Caco-2 (cell line): Measurements from ENCODE around the gene LKAAEAR1. TPM values are rescaled to one million over a fixed set of nuclear protein-coding genes. Genes with fewer than 3 reads are reported as not detected.

ENCODE experiments used
- BruUV-seq: library from RNA; stranded (reverse); fragments of 400-500 nt; replicated peaks from 2 replicates; lab custom pipeline; 2021; lab: Mats Ljungman, UMichigan
- CTCF ChIA-PET: fragments of 300-600 bp; sonication (Branson Sonifier 250); formaldehyde crosslinking; loops from one replicate; lab custom pipeline; 2022; ENCODE audit warnings: antibody characterized with exemption; lab: Charles Lee
- POLR2A ChIA-PET: fragments of 300-600 bp; sonication (Branson Sonifier 250); formaldehyde crosslinking; loops from one replicate; lab custom pipeline; 2022; ENCODE audit warnings: antibody characterized with exemption; lab: Charles Lee
- DNase-seq, 2 experiments: peaks; one replicate each; pipeline versions ENCODE4 v3.0.0 to v3.0.0-alpha.2; 2020 to 2022
- H3K27me3 ChIP-seq: replicated peaks from 2 replicates; pipeline ENCODE4 v1.6.0; 2011; ENCODE audit warnings: low read length; ENCODE audit not compliant: control insufficient read depth, insufficient read depth
- H3K36me3 ChIP-seq: 2 replicates; pipeline ENCODE4 v1.5.1; 2011; ENCODE audit warnings: low read length; ENCODE audit not compliant: control insufficient read depth, insufficient read depth
- H3K4me1 ChIP-seq: fragments of 250-450 bp; sonication (Bioruptor Pico); 2 replicates; pipeline ENCODE4 v1.5.1; 2020; ENCODE audit warnings: mild to moderate bottlenecking
- H3K4me3 ChIP-seq: 2 replicates; pipeline ENCODE4 v1.5.1; 2011; ENCODE audit warnings: low read depth, mild to moderate bottlenecking, control low read depth, low read length
- H3K9me3 ChIP-seq: fragments of 250-450 bp; sonication (Bioruptor Pico); 2 replicates; pipeline ENCODE4 v1.5.1; 2020; ENCODE audit warnings: mild to moderate bottlenecking, moderate library complexity
- H3K27ac Mint-ChIP-seq: one replicate; pipeline ENCODE4 v1.8.0; 2022; ENCODE audit warnings: mixed read lengths; ENCODE audit not compliant: unreplicated experiment
- H3K27me3 Mint-ChIP-seq: one replicate; pipeline ENCODE4 v1.8.0; 2022; ENCODE audit warnings: mixed read lengths; ENCODE audit not compliant: insufficient read depth, unreplicated experiment
- H3K36me3 Mint-ChIP-seq: one replicate; pipeline ENCODE4 v1.8.0; 2022; ENCODE audit warnings: mild to moderate bottlenecking, mixed read lengths; ENCODE audit not compliant: insufficient read depth, unreplicated experiment
- H3K4me1 Mint-ChIP-seq: one replicate; pipeline ENCODE4 v1.8.0; 2022; ENCODE audit warnings: low read depth, mixed read lengths; ENCODE audit not compliant: unreplicated experiment
- H3K4me3 Mint-ChIP-seq: one replicate; pipeline ENCODE4 v1.8.0; 2022; ENCODE audit warnings: mild to moderate bottlenecking, moderate library complexity, mixed read lengths; ENCODE audit not compliant: unreplicated experiment
- H3K9me3 Mint-ChIP-seq: one replicate; pipeline ENCODE4 v1.8.0; 2022; ENCODE audit warnings: mixed read lengths; ENCODE audit not compliant: unreplicated experiment
- intact Hi-C: fragments of 100-400 bp; cut with micrococcal nuclease; formaldehyde crosslinking; loops from one replicate; pipeline ENCODE4 v1.10.0; 2022; ENCODE audit not compliant: unreplicated experiment
- total RNA-seq: library from RNA; stranded (reverse); gene quantifications from 2 replicates; pipeline ENCODE4 v1.2.3, GENCODE V29; 2022
- TF ChIP-seq, protein P1 (sequence below), 2 experiments: fragments of 200-600 bp in 1 of 2; IDR thresholded peaks; 1 replicate in 1 of 2; 2 replicates in 1 of 2; pipeline versions ENCODE4 v1.5.1 to v1.8.0; 2011 to 2022; ENCODE audit warnings: antibody characterized with exemption in 1 of 2, control low read depth in 1 of 2, inconsistent platforms in 1 of 2, low read depth in 1 of 2, low read length in 1 of 2, mild to moderate bottlenecking in 1 of 2, moderate library complexity in 1 of 2; ENCODE audit not compliant: insufficient read depth in 1 of 2, severe bottlenecking in 1 of 2, unreplicated experiment in 1 of 2

The LKAAEAR1 gene
- total RNA-seq, 1 experiment from 2014 or later = not detected

DNA sequence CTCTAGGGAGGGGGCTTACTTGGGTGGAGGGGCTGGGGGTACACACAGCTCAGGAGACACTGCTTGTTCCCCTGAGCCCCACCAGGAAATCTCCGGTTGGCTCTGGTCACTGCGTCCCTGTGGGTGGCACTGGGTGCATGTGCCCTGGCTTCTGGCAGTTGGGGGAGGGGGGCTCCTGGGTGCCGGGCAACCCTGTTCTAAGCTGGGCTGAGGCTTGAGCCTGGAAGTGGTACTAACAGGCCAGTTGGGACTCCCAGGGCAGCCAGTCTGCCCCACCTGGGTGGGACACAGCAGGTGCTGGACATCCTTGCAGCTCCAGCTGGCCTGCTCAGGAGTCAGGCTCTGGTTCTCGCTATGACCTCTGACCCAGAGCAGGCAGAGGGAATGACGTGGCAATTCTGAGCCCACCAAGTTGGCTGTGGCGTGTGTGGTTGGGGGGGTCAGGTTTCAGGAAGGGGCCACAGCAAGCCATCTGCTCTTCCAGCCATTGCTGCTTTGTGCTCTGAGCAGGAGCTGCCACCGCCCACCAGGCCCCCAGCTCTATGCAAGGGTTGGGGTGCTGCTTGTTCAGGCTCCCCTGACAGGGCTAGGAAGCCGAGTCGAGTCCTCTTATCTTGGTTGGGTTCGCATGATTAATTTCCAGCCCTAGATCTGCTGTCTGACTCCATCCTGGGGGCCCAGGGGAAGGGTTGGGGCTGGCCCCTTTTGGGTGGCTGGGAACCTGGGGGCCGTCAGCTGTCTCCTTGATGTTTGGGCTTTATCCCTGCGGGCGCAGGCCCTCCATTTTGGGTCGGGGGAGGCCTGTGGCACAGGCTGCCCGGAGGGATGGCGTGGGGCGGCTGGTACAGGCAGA, 47.6 kb downstream of the LKAAEAR1 start:
- Mint-ChIP-seq H3K27ac (peak overlapping the region; percentile 68), H3K4me1 (no peaks in the 10 kb centered on the region), H3K9me3 (no peaks in the 10 kb centered on the region), H3K4me3 (no peak overlapping the region), H3K27me3 (peaks cover 3% of the 10 kb centered on the region), H3K36me3 (peaks cover 76% of the 10 kb centered on the region)
- intact Hi-C loops = no loop called here
- CTCF ChIA-PET = interaction anchor here (0.5 to 6.2 kb wide), 6 partner anchors 12 to 84 kb away, joined by 4 to 101 read pairs (median 16); partner anchors contain the start of genes PRPF6 and TCEA2
- Histone ChIP-seq H3K27me3 (no peaks in the 10 kb centered on the region), H3K36me3 (peaks cover 6% of the 10 kb centered on the region; the same call in 1 of the 2 replicates), H3K9me3 (no peaks in the 10 kb centered on the region), H3K4me3 (no peak overlapping the region), H3K4me1 (peaks cover 26% of the 10 kb centered on the region)
- BruUV-seq = no TSS peak
- no peak for DNase-seq
- TF ChIP-seq, protein P1, sequence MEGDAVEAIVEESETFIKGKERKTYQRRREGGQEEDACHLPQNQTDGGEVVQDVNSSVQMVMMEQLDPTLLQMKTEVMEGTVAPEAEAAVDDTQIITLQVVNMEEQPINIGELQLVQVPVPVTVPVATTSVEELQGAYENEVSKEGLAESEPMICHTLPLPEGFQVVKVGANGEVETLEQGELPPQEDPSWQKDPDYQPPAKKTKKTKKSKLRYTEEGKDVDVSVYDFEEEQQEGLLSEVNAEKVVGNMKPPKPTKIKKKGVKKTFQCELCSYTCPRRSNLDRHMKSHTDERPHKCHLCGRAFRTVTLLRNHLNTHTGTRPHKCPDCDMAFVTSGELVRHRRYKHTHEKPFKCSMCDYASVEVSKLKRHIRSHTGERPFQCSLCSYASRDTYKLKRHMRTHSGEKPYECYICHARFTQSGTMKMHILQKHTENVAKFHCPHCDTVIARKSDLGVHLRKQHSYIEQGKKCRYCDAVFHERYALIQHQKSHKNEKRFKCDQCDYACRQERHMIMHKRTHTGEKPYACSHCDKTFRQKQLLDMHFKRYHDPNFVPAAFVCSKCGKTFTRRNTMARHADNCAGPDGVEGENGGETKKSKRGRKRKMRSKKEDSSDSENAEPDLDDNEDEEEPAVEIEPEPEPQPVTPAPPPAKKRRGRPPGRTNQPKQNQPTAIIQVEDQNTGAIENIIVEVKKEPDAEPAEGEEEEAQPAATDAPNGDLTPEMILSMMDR (IDR thresholded peaks at IDR 0.05; ENCODE audit: insufficient read depth in 1 of 2, low read depth in 1 of 2, low read length in 1 of 2, severe bottlenecking in 1 of 2, unreplicated experiment in 1 of 2) = no peak
- POLR2A ChIA-PET = interaction anchor here (1.6 kb wide), 1 partner anchor 26 kb away, joined by 8 read pairs; the partner anchor contains the start of gene TCEA2

DNA sequence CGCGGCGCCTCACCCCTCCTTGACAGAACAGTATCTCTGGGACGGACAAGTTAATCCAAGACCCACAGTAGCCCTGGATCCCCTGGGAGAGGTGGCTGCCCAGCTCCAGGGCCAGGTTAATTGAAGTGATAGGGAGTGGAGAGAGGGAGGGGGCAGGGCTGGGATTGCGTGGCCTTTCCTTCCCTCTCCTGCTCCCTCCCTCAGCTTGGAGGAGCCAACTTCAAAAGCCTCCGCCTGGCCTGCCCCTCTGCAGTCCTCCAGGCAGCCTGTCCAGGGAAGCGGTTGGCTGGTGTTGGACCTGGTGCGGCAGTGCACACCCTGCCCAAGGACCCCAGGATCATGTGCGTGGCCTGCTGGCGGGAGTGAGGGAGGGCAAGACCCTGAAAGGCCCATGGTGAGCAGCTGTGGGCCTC, 48.3 kb downstream of the LKAAEAR1 start, which contains the start of gene C20orf204:
C20orf204 (plus strand) TSS at position 250 of the 413 bp plus-strand sequence; CDS start at position 392, 142 bp downstream.
- H3K27ac Mint-ChIP-seq = peak within 1 kb of the TSS; percentile 68
- peaks cover 82% of the 10 kb centered on the region for H3K36me3 Mint-ChIP-seq
- H3K27me3 Mint-ChIP-seq = peaks cover 3% of the 10 kb centered on the region
- Histone ChIP-seq H3K27me3 (no peaks in the 10 kb centered on the region), H3K9me3 (no peaks in the 10 kb centered on the region), H3K4me1 (peaks cover 30% of the 10 kb centered on the region), H3K4me3 (no peak within 1 kb of the TSS), H3K36me3 (peaks cover 6% of the 10 kb centered on the region; the same call in 1 of the 2 replicates)
- TF ChIP-seq, protein P1 (IDR thresholded peaks at IDR 0.05; ENCODE audit: insufficient read depth in 1 of 2, low read depth in 1 of 2, low read length in 1 of 2, severe bottlenecking in 1 of 2, unreplicated experiment in 1 of 2) = no peak
- no peaks in the 10 kb centered on the region for H3K9me3 Mint-ChIP-seq
- CTCF ChIA-PET = interaction anchor here (0.5 to 6.2 kb wide), 4 partner anchors 12 to 66 kb away, joined by 4 to 101 read pairs (median 5); partner anchors contain the start of genes PRPF6 and TCEA2
- no TSS peak for BruUV-seq
- intact Hi-C loops = no loop called here
- DNase-seq = peak; percentile 39 to 59
- H3K4me3 Mint-ChIP-seq = no peak within 1 kb of the TSS
- POLR2A ChIA-PET = no interaction called here
- H3K4me1 Mint-ChIP-seq = peaks cover 4% of the 10 kb centered on the region
